B cell (primary cell): Measurements from ENCODE around the gene UPK3BL2. TPM values are rescaled to one million over a fixed set of nuclear protein-coding genes. Genes with fewer than 3 reads are reported as not detected.
"Not testable (repeated sequence)": the region's sequence is repeated elsewhere in the genome, so short reads cannot be mapped to it uniquely, and the experiment has no call there.

Experiments
- ATAC-seq: fragments of 200-7000 bp; cut with Tn5 transposase; one replicate; pipeline ENCODE4 v1.10.0; 2021; ENCODE audit warnings: low read depth, mild to moderate bottlenecking, moderate number of reproducible peaks, moderate library complexity
- CTCF ChIA-PET: fragments of 350-600 bp; sonication (Branson Sonifier 250); formaldehyde crosslinking; loops from one replicate; lab custom pipeline; 2021; ENCODE audit warnings: antibody characterized with exemption, inconsistent platforms; lab: Charles Lee
- POLR2A ChIA-PET: fragments of 350-600 bp; sonication (Branson Sonifier 250); formaldehyde crosslinking; loops from one replicate; lab custom pipeline; 2021; ENCODE audit warnings: antibody characterized with exemption; lab: Charles Lee
- DNase-seq: peaks from one replicate; pipeline ENCODE4 v3.0.0; 2013
- H2AFZ ChIP-seq: 2 replicates; pipeline ENCODE4 v1.6.1; 2012; ENCODE audit warnings: mild to moderate bottlenecking, low read depth, low read length; ENCODE audit not compliant: insufficient read depth, poor library complexity, severe bottlenecking
- H3K27ac ChIP-seq, 2 donors: 1 replicate in 1 of 2; 2 replicates in 1 of 2; pipeline ENCODE4 v1.5.1; 2012 to 2013; ENCODE audit warnings: low read length in 2 of 2, mild to moderate bottlenecking in 2 of 2, moderate library complexity in 1 of 2
- H3K27me3 ChIP-seq, 4 experiments: fragments of 200-600 bp in 1 of 4; sonication (generic) in 1 of 4; replicated peaks in 1 of 4; 1 replicate in 2 of 4; 2 replicates in 2 of 4; pipeline versions ENCODE4 v1.6.1 to v1.7.0; 2013 to 2016; ENCODE audit warnings: low read length in 3 of 4, mild to moderate bottlenecking in 2 of 4, mixed read lengths in 1 of 4, moderate library complexity in 1 of 4; ENCODE audit not compliant: insufficient read depth in 4 of 4, control insufficient read depth in 3 of 4; ENCODE audit errors: control extremely low read depth in 1 of 4
- H3K36me3 ChIP-seq, 2 experiments: replicated peaks in 1 of 2; 1 replicate in 1 of 2; 2 replicates in 1 of 2; pipeline versions ENCODE4 v1.6.1 to v1.7.1; 2013; ENCODE audit warnings: low read length in 1 of 2; ENCODE audit not compliant: insufficient read depth in 2 of 2, control insufficient read depth in 1 of 2; ENCODE audit errors: control extremely low read depth in 1 of 2, extremely low read depth in 1 of 2
- H3K4me1 ChIP-seq, 2 donors: fragments of 200-600 bp in 1 of 2; sonication (generic) in 1 of 2; 1 replicate in 1 of 2; 2 replicates in 1 of 2; pipeline versions ENCODE4 v1.5.1 to v1.6.1; 2013 to 2017; ENCODE audit warnings: low read length in 2 of 2; ENCODE audit not compliant: control insufficient read depth in 2 of 2, insufficient read depth in 2 of 2
- H3K4me2 ChIP-seq: replicated peaks from 2 replicates; pipeline ENCODE3; 2012; ENCODE audit warnings: mild to moderate bottlenecking, low read depth, low read length; ENCODE audit not compliant: poor library complexity, severe bottlenecking
- H3K4me3 ChIP-seq, 5 experiments: fragments of 200-600 bp in 1 of 5; sonication (generic) in 1 of 5; 1 replicate in 3 of 5; 2 replicates in 2 of 5; pipeline versions ENCODE4 v1.5.1 to v1.7.0; 2011 to 2016; ENCODE audit warnings: low read length in 4 of 5, mild to moderate bottlenecking in 4 of 5, low read depth in 2 of 5, control low read depth in 1 of 5, moderate library complexity in 1 of 5; ENCODE audit not compliant: insufficient read depth in 1 of 5; ENCODE audit errors: control extremely low read depth in 1 of 5, extremely low read depth in 1 of 5
- H3K79me2 ChIP-seq: fragments of 200-600 bp; sonication (generic); one replicate; pipeline ENCODE4 v1.6.0; 2016; ENCODE audit warnings: low read length; ENCODE audit not compliant: control insufficient read depth, insufficient read depth
- H3K9ac ChIP-seq: fragments of 200-600 bp; sonication (generic); 2 replicates; pipeline ENCODE4 v1.6.1; 2017; ENCODE audit warnings: mild to moderate bottlenecking, low read length, moderate library complexity
- H3K9me3 ChIP-seq, 3 donors: one replicate each; pipeline versions ENCODE4 v1.6.1 to v1.7.1; 2013; ENCODE audit warnings: low read length in 2 of 3; ENCODE audit not compliant: control insufficient read depth in 2 of 3, insufficient read depth in 1 of 3; ENCODE audit errors: control extremely low read depth in 1 of 3
- H4K20me1 ChIP-seq: 2 replicates; pipeline ENCODE4 v1.6.0; 2012; ENCODE audit warnings: mild to moderate bottlenecking, low read length; ENCODE audit not compliant: insufficient read depth, control insufficient read depth, poor library complexity, severe bottlenecking
- H3K27ac Mint-ChIP-seq: one replicate; pipeline ENCODE4 v1.8.0; 2021; ENCODE audit warnings: mixed read lengths
- H3K27me3 Mint-ChIP-seq: one replicate; pipeline ENCODE4 v1.8.0; 2021; ENCODE audit warnings: mixed read lengths
- H3K4me1 Mint-ChIP-seq: one replicate; pipeline ENCODE4 v1.8.0; 2021; ENCODE audit warnings: mixed read lengths
- H3K4me3 Mint-ChIP-seq: one replicate; pipeline ENCODE4 v1.8.0; 2021; ENCODE audit warnings: mixed read lengths
- H3K9me3 Mint-ChIP-seq: one replicate; pipeline ENCODE4 v1.8.0; 2022; ENCODE audit warnings: mixed read lengths; ENCODE audit not compliant: insufficient read depth
- WGBS: methylation state at CpG from one replicate; pipeline ENCODE4 v1.1.5; 2013; ENCODE audit warnings: missing lambda C conversion rate; ENCODE audit not compliant: insufficient coverage; 5-methylcytosine and 5-hydroxymethylcytosine counted together
- intact Hi-C: fragments of 100-400 bp; cut with micrococcal nuclease; formaldehyde crosslinking; loops from one replicate; pipeline ENCODE4 v1.10.0; 2022
- polyA plus RNA-seq: library from polyadenylated mRNA; depleted of rRNA; stranded (reverse); fragments of >200 nt; gene quantifications from 2 replicates; pipeline ENCODE4 v1.2.3, GENCODE V29; 2012
- total RNA-seq, 2 donors: library from RNA; stranded (reverse); fragments of 120-200 nt in 1 of 2; gene quantifications; 1 replicate in 1 of 2; 2 replicates in 1 of 2; pipeline versions ENCODE4 v1.2.3 to v1.2.4, GENCODE V29; 2013 to 2022

UPK3BL2 gene
- total and polyA plus RNA-seq, 2 donors (not counting 1 experiment from before 2014, with no cell fraction given), result 68.2 to 143 TPM

- H3K27ac ChIP-seq, H3K9me3 ChIP-seq, H3K27me3 ChIP-seq, H3K4me3 Mint-ChIP-seq, H3K4me2 ChIP-seq, H3K4me1 Mint-ChIP-seq, H3K4me1 ChIP-seq, H3K79me2 ChIP-seq, H3K9ac ChIP-seq, H3K27me3 Mint-ChIP-seq, H2AFZ ChIP-seq, intact Hi-C loops, H3K27ac Mint-ChIP-seq, H3K9me3 Mint-ChIP-seq, H3K4me3 ChIP-seq, CTCF ChIA-PET, POLR2A ChIA-PET, H3K36me3 ChIP-seq, H4K20me1 ChIP-seq, DNase-seq: not testable (repeated sequence)
- WGBS, result no CpG with 5 or more reads among the region's 12 CpGs
- ATAC-seq, result peak; percentile 31
Observed at GRCh38 chr7:102490529-102491075, 52.9 kb downstream of the UPK3BL2 start.

Other genes starting within 250 kb of the UPK3BL2 start
- not detected in 2 replicates for gene SPDYE6, start 187.3 kb downstream of the UPK3BL2 start, total RNA-seq
- gene SPDYE6, start 187.3 kb downstream of the UPK3BL2 start, polyA plus RNA-seq, result not detected in 2 replicates
- 57.9 and 59.1 TPM in 2 replicates for gene PRKRIP1, start 147.3 kb downstream of the UPK3BL2 start, total RNA-seq
- gene PRKRIP1, start 147.3 kb downstream of the UPK3BL2 start, polyA plus RNA-seq, result 57.1 and 72.9 TPM in 2 replicates
- 450 and 461 TPM in 2 replicates for gene ORAI2, start 110.1 kb downstream of the UPK3BL2 start, total RNA-seq
- gene ORAI2, start 110.1 kb downstream of the UPK3BL2 start, polyA plus RNA-seq, result 139 and 177 TPM in 2 replicates
- 8.6 and 11.0 TPM in 2 replicates for gene ALKBH4, start 78.8 kb downstream of the UPK3BL2 start, total RNA-seq
- 2.2 and 6.2 TPM in 2 replicates for gene ALKBH4, start 78.8 kb downstream of the UPK3BL2 start, polyA plus RNA-seq
- gene LRWD1, start 78.7 kb downstream of the UPK3BL2 start, total RNA-seq, result 83.7 and 91.6 TPM in 2 replicates
- gene LRWD1, start 78.7 kb downstream of the UPK3BL2 start, polyA plus RNA-seq, result 58.2 and 98.6 TPM in 2 replicates
- gene POLR2J, start 64.8 kb downstream of the UPK3BL2 start, total RNA-seq, result 28.1 and 34.0 TPM in 2 replicates
- 28.4 and 83.0 TPM in 2 replicates for gene POLR2J, start 64.8 kb downstream of the UPK3BL2 start, polyA plus RNA-seq
- 15.6 and 20.6 TPM in 2 replicates for gene RASA4B, start 25.9 kb downstream of the UPK3BL2 start, total RNA-seq
- 23.1 and 26.4 TPM in 2 replicates for gene RASA4B, start 25.9 kb downstream of the UPK3BL2 start, polyA plus RNA-seq
- gene SPDYE2, start 7.5 kb upstream of the UPK3BL2 start, total RNA-seq, result 0.47 and 0.58 TPM in 2 replicates
- gene SPDYE2, start 7.5 kb upstream of the UPK3BL2 start, polyA plus RNA-seq, result 0.07 TPM in 1 of 2 replicates, not detected in the other
- 192 and 217 TPM in 2 replicates for gene POLR2J3, start 28.9 kb upstream of the UPK3BL2 start, total RNA-seq
- gene POLR2J3, start 28.9 kb upstream of the UPK3BL2 start, polyA plus RNA-seq, result 76.7 and 166 TPM in 2 replicates
- 47.0 and 49.3 TPM in 2 replicates for gene RASA4, start 73.1 kb upstream of the UPK3BL2 start, total RNA-seq
- gene RASA4, start 73.1 kb upstream of the UPK3BL2 start, polyA plus RNA-seq, result 32.0 and 35.7 TPM in 2 replicates
- gene UPK3BL1, start 99.1 kb upstream of the UPK3BL2 start, total RNA-seq, result 85.4 and 97.7 TPM in 2 replicates
- gene UPK3BL1, start 99.1 kb upstream of the UPK3BL2 start, polyA plus RNA-seq, result 189 and 203 TPM in 2 replicates
- gene SPDYE2B, start 106.6 kb upstream of the UPK3BL2 start, total RNA-seq, result not detected in 2 replicates
- gene SPDYE2B, start 106.6 kb upstream of the UPK3BL2 start, polyA plus RNA-seq, result not detected in 2 replicates
- gene POLR2J2, start 128.0 kb upstream of the UPK3BL2 start, total RNA-seq, result 53.0 and 61.1 TPM in 2 replicates
- 9.6 and 16.7 TPM in 2 replicates for gene POLR2J2, start 128.0 kb upstream of the UPK3BL2 start, polyA plus RNA-seq
- 11.8 and 12.9 TPM in 2 replicates for gene FAM185A, start 205.3 kb upstream of the UPK3BL2 start, total RNA-seq
- gene FAM185A, start 205.3 kb upstream of the UPK3BL2 start, polyA plus RNA-seq, result 5.9 and 6.0 TPM in 2 replicates